PFSK-1 (cell line): ENCODE measurements around the gene DSEL. TPM values are rescaled to one million over a fixed set of nuclear protein-coding genes. Genes with fewer than 3 reads are reported as not detected.

ENCODE experiments used
- FOXP2 ChIP-seq: optimal IDR thresholded peaks from 2 replicates; pipeline ENCODE3; 2011; ENCODE audit warnings: borderline replicate concordance, control low read depth, inconsistent platforms; ENCODE audit not compliant: insufficient read depth; ENCODE audit errors: extremely low read length, extremely low read depth
- POLR2AphosphoS5 ChIP-seq: IDR thresholded peaks from 2 replicates; pipeline ENCODE4 v1.6.1; 2012; ENCODE audit warnings: low read depth, mild to moderate bottlenecking, control low read depth, low read length, moderate library complexity
- SIN3A ChIP-seq: IDR thresholded peaks from 2 replicates; pipeline ENCODE4 v1.6.1; 2012; ENCODE audit warnings: mild to moderate bottlenecking, low read length, moderate library complexity, borderline replicate concordance; ENCODE audit not compliant: insufficient read depth
- TAF1 ChIP-seq: IDR thresholded peaks from 2 replicates; pipeline ENCODE4 v1.6.1; 2012; ENCODE audit warnings: low read length, control low read depth, borderline replicate concordance; ENCODE audit not compliant: insufficient read depth
- polyA plus RNA-seq: library from polyadenylated mRNA; unstranded; fragments of >200 nt; gene quantifications from one replicate; pipeline ENCODE4 v1.2.1, GENCODE V29; 2012; ENCODE audit warnings: low read depth, missing spikeins; ENCODE audit not compliant: insufficient read length
- TF ChIP-seq, protein P1 (sequence below), 2 experiments: IDR thresholded peaks; 2 replicates each; pipeline versions ENCODE4 v1.6.1 to v1.8.0; 2011 to 2012; ENCODE audit warnings: low read depth in 2 of 2, low read length in 2 of 2, control low read depth in 1 of 2, inconsistent platforms in 1 of 2, mild to moderate bottlenecking in 1 of 2, moderate library complexity in 1 of 2; ENCODE audit not compliant: insufficient read depth in 1 of 2

DSEL gene
- 0.46 TPM for polyA plus RNA-seq

GRCh38 chr18:67516539-67517443 is at the start of gene DSEL:
DSEL (minus strand) TSS chr18:67516720; CDS start chr18:67514608, 2,112 bp downstream.
- peak; percentile 12 for TF ChIP-seq FOXP2
- 0 out of 2 replicates have a peak, but pooled peaks have one; percentile 25 for TF ChIP-seq POLR2AphosphoS5
- TF ChIP-seq, protein P1, sequence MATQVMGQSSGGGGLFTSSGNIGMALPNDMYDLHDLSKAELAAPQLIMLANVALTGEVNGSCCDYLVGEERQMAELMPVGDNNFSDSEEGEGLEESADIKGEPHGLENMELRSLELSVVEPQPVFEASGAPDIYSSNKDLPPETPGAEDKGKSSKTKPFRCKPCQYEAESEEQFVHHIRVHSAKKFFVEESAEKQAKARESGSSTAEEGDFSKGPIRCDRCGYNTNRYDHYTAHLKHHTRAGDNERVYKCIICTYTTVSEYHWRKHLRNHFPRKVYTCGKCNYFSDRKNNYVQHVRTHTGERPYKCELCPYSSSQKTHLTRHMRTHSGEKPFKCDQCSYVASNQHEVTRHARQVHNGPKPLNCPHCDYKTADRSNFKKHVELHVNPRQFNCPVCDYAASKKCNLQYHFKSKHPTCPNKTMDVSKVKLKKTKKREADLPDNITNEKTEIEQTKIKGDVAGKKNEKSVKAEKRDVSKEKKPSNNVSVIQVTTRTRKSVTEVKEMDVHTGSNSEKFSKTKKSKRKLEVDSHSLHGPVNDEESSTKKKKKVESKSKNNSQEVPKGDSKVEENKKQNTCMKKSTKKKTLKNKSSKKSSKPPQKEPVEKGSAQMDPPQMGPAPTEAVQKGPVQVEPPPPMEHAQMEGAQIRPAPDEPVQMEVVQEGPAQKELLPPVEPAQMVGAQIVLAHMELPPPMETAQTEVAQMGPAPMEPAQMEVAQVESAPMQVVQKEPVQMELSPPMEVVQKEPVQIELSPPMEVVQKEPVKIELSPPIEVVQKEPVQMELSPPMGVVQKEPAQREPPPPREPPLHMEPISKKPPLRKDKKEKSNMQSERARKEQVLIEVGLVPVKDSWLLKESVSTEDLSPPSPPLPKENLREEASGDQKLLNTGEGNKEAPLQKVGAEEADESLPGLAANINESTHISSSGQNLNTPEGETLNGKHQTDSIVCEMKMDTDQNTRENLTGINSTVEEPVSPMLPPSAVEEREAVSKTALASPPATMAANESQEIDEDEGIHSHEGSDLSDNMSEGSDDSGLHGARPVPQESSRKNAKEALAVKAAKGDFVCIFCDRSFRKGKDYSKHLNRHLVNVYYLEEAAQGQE (IDR thresholded peaks at IDR 0.05; ENCODE audit: insufficient read depth in 1 of 2, low read depth in 2 of 2, low read length in 2 of 2), result no peak
- no peak for TF ChIP-seq SIN3A
- TF ChIP-seq TAF1, result peak; percentile 65; the same call in 1 of the 2 replicates

DNA sequence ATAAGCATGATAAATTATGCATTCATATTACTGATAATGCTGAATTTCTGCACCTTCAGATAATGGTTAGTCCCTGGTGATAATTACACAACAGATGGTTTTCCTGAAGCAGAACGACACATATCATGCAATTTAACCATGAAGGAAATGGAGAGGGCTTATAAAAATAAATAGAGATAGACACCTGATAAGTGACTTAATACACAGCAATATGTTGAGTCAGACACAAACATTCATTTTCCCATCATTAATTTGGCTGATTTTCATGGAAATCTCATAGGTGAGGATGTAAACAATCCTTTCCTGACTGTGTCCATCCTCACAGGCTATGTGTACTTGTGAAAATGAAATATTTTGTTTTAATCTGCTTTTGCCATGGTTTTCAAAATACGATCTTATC is 36.9 kb upstream of the DSEL start:
- TF ChIP-seq, protein P1 (IDR thresholded peaks at IDR 0.05; ENCODE audit: insufficient read depth in 1 of 2, low read depth in 2 of 2, low read length in 2 of 2), result no peak
- TF ChIP-seq FOXP2 (no peak), SIN3A (no peak), TAF1 (no peak), POLR2AphosphoS5 (no peak)

- no peak for TF ChIP-seq SIN3A
These were observed 34.5 kb upstream of the DSEL start for GRCh38 chr18:67550872-67551520.

DNA sequence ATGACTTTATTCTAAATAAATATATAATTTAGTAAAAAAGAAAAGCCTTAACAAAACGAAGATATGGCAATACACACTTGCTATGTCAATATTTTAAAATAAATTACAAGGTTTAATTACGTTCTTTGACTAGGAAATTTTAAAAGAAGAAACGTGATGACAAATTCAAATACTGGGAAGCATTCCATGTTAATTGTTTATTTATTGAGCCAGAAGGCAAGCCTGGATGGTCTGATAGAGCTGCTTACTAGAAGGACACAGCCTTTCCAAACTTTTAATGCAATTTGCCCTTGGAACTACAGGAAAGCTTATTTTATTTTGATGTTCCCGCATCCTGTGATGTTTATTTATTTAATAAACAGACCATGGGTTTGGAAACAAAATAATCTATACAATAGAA is 33.4 kb upstream of the DSEL start:
- TF ChIP-seq, protein P1 (IDR thresholded peaks at IDR 0.05; ENCODE audit: insufficient read depth in 1 of 2, low read depth in 2 of 2, low read length in 2 of 2), result no peak
- TF ChIP-seq FOXP2, result no peak
- TF ChIP-seq POLR2AphosphoS5, result no peak
- TF ChIP-seq SIN3A, result no peak
- TF ChIP-seq TAF1, result no peak

DNA sequence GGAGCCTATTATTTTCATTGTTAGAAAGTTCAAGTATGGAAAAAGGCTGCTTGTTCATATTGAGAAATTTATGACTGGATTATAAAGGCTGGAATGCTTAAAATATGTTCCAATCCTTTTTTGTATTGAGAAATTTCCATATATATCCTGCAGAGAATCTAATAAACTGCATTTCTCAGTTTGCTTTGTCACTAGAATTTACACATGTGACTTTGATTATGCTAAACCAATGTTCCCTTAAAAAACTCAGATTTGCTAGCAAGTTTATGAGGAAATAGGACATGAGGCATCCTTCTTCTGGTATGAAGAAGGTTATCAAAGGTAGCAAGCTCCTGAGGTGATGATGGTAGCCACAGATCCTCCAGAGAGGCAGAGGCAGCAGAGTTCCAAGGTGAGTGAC is 29.2 kb upstream of the DSEL start:
- TF ChIP-seq TAF1 (no peak), FOXP2 (no peak), POLR2AphosphoS5 (no peak), SIN3A (no peak)
- TF ChIP-seq, protein P1 (IDR thresholded peaks at IDR 0.05; ENCODE audit: insufficient read depth in 1 of 2, low read depth in 2 of 2, low read length in 2 of 2), result no peak
